GM12878 (cell line): ENCODE results near the gene CMTM4. TPM values are rescaled to one million over a fixed set of nuclear protein-coding genes. Genes with fewer than 3 reads are reported as not detected.

Experiments
- ATAC-seq: fragments of 200-7000 bp; cut with Tn5 transposase; 3 replicates; pipeline ENCODE4 v1.9.1; 2020; ENCODE audit warnings: mild to moderate bottlenecking, moderate library complexity
- BruUV-seq: library from RNA; stranded (reverse); fragments of 400-500 nt; replicated peaks from 2 replicates; lab custom pipeline; 2021; lab: Mats Ljungman, UMichigan
- CTCF ChIA-PET: fragments of 300-600 bp; sonication (Branson Sonifier 250); formaldehyde crosslinking; extraction: SDS; loops from one replicate; lab custom pipeline; 2021; ENCODE audit warnings: inconsistent platforms; lab: Yijun Ruan, JAX
- POLR2A ChIA-PET: fragments of 350-600 bp; formaldehyde crosslinking; extraction: SDS; loops from one replicate; lab custom pipeline; 2021; ENCODE audit warnings: inconsistent platforms; lab: Charles Lee
- RAD21 ChIA-PET: fragments of 300-600 bp; sonication (Branson Sonifier 250); formaldehyde crosslinking; loops from one replicate; lab custom pipeline; 2023; ENCODE audit warnings: antibody characterized with exemption; ENCODE audit not compliant: unreplicated experiment; lab: Charles Lee
- SMC1A ChIA-PET: fragments of 300-600 bp; sonication (Branson Sonifier 250); formaldehyde crosslinking; loops from one replicate; lab custom pipeline; 2023; ENCODE audit not compliant: unreplicated experiment, uncharacterized antibody; lab: Charles Lee
- DNase-seq: peaks from one replicate; pipeline ENCODE4 v3.0.0-alpha.2; 2011; ENCODE audit warnings: low read depth, low spot score
- FAIRE-seq: peaks from 3 replicates; lab custom pipeline; 2011; peaks lifted over from hg19 to GRCh38; lab: Jason Lieb, UNC
- H2AFZ ChIP-seq: 2 replicates; pipeline ENCODE4 v1.6.0; 2011; ENCODE audit warnings: low read depth, low read length, control low read depth; ENCODE audit not compliant: control insufficient read depth
- H3K27ac ChIP-seq: 2 replicates; pipeline ENCODE4 v1.5.1; 2011; ENCODE audit warnings: control low read depth; ENCODE audit not compliant: control insufficient read depth, insufficient read depth
- H3K27me3 ChIP-seq, 2 experiments: replicated peaks in 1 of 2; 2 replicates each; pipeline versions ENCODE4 v1.6.0 to v1.6.1; 2011; ENCODE audit warnings: low read length in 1 of 2; ENCODE audit not compliant: control insufficient read depth in 2 of 2, insufficient read depth in 2 of 2
- H3K36me3 ChIP-seq, 2 experiments: 2 replicates each; pipeline ENCODE4 v1.5.1; 2011; ENCODE audit warnings: low read length in 1 of 2; ENCODE audit not compliant: control insufficient read depth in 2 of 2, insufficient read depth in 2 of 2
- H3K4me1 ChIP-seq: 2 replicates; pipeline ENCODE4 v1.6.1; 2011; ENCODE audit warnings: mild to moderate bottlenecking, low read length, moderate library complexity, mixed read lengths; ENCODE audit not compliant: control insufficient read depth, insufficient read depth
- H3K4me2 ChIP-seq: 2 replicates; pipeline ENCODE4 v1.6.0; 2011; ENCODE audit warnings: control low read depth; ENCODE audit not compliant: control insufficient read depth, insufficient read depth
- H3K4me3 ChIP-seq: fragments of 200-600 bp; sonication (generic); 2 replicates; pipeline ENCODE4 v1.5.1; 2016
- H3K79me2 ChIP-seq: 2 replicates; pipeline ENCODE4 v1.6.0; 2011; ENCODE audit warnings: low read length; ENCODE audit not compliant: control insufficient read depth, insufficient read depth
- H3K9ac ChIP-seq: 2 replicates; pipeline ENCODE4 v1.8.0; 2011; ENCODE audit warnings: low read length, control low read depth, mixed read lengths; ENCODE audit not compliant: control insufficient read depth, insufficient read depth
- H3K9me3 ChIP-seq: replicated peaks from 3 replicates; pipeline ENCODE4 v1.5.1; 2011; ENCODE audit warnings: mild to moderate bottlenecking, low read length; ENCODE audit not compliant: control insufficient read depth, insufficient read depth
- H4K20me1 ChIP-seq: 2 replicates; pipeline ENCODE4 v1.6.0; 2011; ENCODE audit not compliant: control insufficient read depth, insufficient read depth
- BMI1 ChIP-seq: fragments of 450-650 bp; IDR thresholded peaks from 2 replicates; pipeline ENCODE4 v1.6.1; 2016; ENCODE audit warnings: mild to moderate bottlenecking, moderate library complexity, borderline replicate concordance
- CHD2 ChIP-seq: IDR thresholded peaks from 2 replicates; pipeline ENCODE4 v1.6.1; 2011; ENCODE audit warnings: low read depth, low read length, improper control_type of control experiment, borderline replicate concordance
- CHD4 ChIP-seq: fragments of 200-600 bp; sonication (generic); IDR thresholded peaks from 2 replicates; pipeline ENCODE4 v1.6.1; 2016; ENCODE audit warnings: mild to moderate bottlenecking
- NFYB ChIP-seq: IDR thresholded peaks from 2 replicates; pipeline ENCODE4 v1.6.1; 2011; ENCODE audit warnings: low read depth, mild to moderate bottlenecking, low read length, improper control_type of control experiment, moderate library complexity; ENCODE audit not compliant: insufficient read depth
- NR2C1 ChIP-seq: fragments of 450-650 bp; IDR thresholded peaks from 2 replicates; pipeline ENCODE4 v1.6.1; 2017; ENCODE audit warnings: antibody characterized with exemption, mild to moderate bottlenecking, moderate library complexity
- PAX8 ChIP-seq: fragments of 450-650 bp; IDR thresholded peaks from 2 replicates; pipeline ENCODE4 v1.6.1; 2017; ENCODE audit warnings: mild to moderate bottlenecking, moderate library complexity
- POLR2A ChIP-seq: IDR thresholded peaks from 2 replicates; pipeline ENCODE4 v1.6.1; 2011; ENCODE audit warnings: low read depth, mild to moderate bottlenecking, low read length
- POU2F2 ChIP-seq: IDR thresholded peaks from 3 replicates; pipeline ENCODE4 v1.6.1; 2011; ENCODE audit warnings: low read depth, mild to moderate bottlenecking, low read length, borderline replicate concordance
- RB1 ChIP-seq: fragments of 450-650 bp; formaldehyde crosslinking; IDR thresholded peaks from 2 replicates; pipeline ENCODE4 v1.6.1; 2017; ENCODE audit warnings: mild to moderate bottlenecking, borderline replicate concordance
- RELA ChIP-seq: fragments of 450-650 bp; IDR thresholded peaks from 2 replicates; pipeline ENCODE4 v1.8.0; 2014; ENCODE audit warnings: borderline replicate concordance; ENCODE audit not compliant: partially characterized antibody
- SREBF2 ChIP-seq: IDR thresholded peaks from 2 replicates; pipeline ENCODE4 v1.6.1; 2012; ENCODE audit warnings: mild to moderate bottlenecking, low read length
- WGBS: methylation state at CpG from one replicate; pipeline ENCODE4 v1.1.6; 2016; ENCODE audit warnings: low lambda C conversion rate; ENCODE audit not compliant: insufficient replicate concordance, insufficient coverage; ENCODE audit errors: missing lambda C conversion rate; 5-methylcytosine and 5-hydroxymethylcytosine counted together
- in situ Hi-C: fragments of 300-500 bp; cut with MboI; formaldehyde crosslinking; loops from 9 replicates; pipeline ENCODE4 v1.14.3; 2018; ENCODE audit warnings: mixed read lengths
- intact Hi-C: fragments of 100-400 bp; cut with micrococcal nuclease; formaldehyde crosslinking; loops from one replicate; pipeline ENCODE4 v1.14.2; 2022; ENCODE audit not compliant: unreplicated experiment
- polyA plus RNA-seq, 11 experiments: library from polyadenylated mRNA; depleted of rRNA in 4 of 11; unstranded in 6 of 11; stranded (reverse) in 5 of 11; fragments of >200 nt; fragmentation: Nextera tagmentation in 4 of 11; fragmentation: Illumina TruSeq in 1 of 11; extraction: Ambion mirVana in 4 of 11; extraction: Trizol in 1 of 11; gene quantifications; 1 replicate in 1 of 11; 2 replicates in 10 of 11; pipeline versions ENCODE4 v1.2.1 to v1.2.3, GENCODE V29; 2011 to 2016; ENCODE audit warnings: inconsistent platforms in 2 of 11, missing spikeins in 2 of 11, low read depth in 1 of 11
- total RNA-seq, 4 experiments: library from RNA; depleted of rRNA in 3 of 4; stranded (reverse); fragments of >200 nt in 3 of 4; fragmentation: Illumina TruSeq in 1 of 4; extraction: Trizol in 1 of 4; gene quantifications; 2 replicates each; pipeline versions ENCODE4 v1.2.1 to v1.2.3, GENCODE V29; 2013 to 2021
- TF ChIP-seq, protein P1 (sequence below), 3 experiments: IDR thresholded peaks in 2 of 3; conservative IDR thresholded peaks in 1 of 3; 2 replicates each; pipeline ENCODE4 v1.5.1; 2011; ENCODE audit warnings: low read depth in 3 of 3, low read length in 3 of 3, mild to moderate bottlenecking in 3 of 3, control low read depth in 2 of 3, moderate library complexity in 2 of 3, inconsistent platforms in 1 of 3, mixed read lengths in 1 of 3; ENCODE audit not compliant: control insufficient read depth in 2 of 3, insufficient read depth in 1 of 3; ENCODE audit errors: extremely low read depth in 1 of 3
- TF ChIP-seq, protein P2 (sequence below): IDR thresholded peaks from 2 replicates; pipeline ENCODE4 v1.6.1; 2012; ENCODE audit warnings: improper control_type of control experiment, low read depth, low read length; ENCODE audit not compliant: insufficient replicate concordance
- TF ChIP-seq, protein P3 (sequence below): IDR thresholded peaks from 2 replicates; pipeline ENCODE4 v1.6.1; 2012; ENCODE audit warnings: low read length, inconsistent platforms

The CMTM4 gene
- total and polyA plus RNA-seq, 10 of the 15 experiments (the other 5 are each of a cell fraction or from before 2014, with no cell fraction given): 0.02 to 0.43 (median 0.15) TPM; not detected in 2

DNA sequence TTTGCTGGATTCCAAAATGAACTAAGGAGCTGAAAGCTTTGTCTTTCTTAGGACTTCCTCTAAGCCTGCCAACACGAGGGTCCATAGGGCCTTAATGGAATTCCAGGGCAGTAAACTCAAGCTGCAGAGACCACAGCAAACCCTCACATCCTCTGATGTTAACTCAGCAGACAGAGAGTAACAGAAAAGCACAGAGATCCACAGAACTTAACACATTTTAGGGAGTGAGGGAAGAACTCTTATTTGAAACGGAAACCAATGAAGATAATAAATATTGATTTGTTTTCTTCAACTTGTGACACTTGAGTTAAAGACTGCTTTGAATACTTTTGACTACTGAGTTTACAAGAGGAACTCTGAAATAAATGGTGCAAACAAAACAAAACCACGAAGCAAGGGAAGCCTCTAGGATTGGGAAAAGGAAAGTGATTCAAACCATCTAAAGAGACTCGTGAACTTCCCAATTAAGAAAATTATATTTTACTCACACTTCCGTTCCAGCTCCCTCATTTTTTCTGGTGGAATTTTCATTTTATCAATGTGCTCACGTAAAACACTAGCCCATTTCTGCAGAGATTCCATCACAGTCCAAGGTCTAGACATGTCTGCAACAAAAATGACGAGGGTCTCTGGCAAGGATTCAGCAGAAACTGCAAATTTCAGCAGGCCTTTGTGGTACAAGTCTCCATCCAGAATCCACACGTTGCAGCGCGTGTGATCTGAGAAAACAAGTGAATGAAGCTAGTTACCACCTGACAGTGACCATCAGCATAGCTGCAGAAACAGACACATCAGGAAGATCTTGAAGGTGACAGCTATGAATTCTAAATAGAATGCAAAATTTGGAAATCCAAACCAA lies 45.6 kb upstream of the CMTM4 start:
- Histone ChIP-seq H3K9me3 (no peaks in the 10 kb centered on the region), H4K20me1 (no peaks in the 10 kb centered on the region), H3K27ac (no peak overlapping the region), H3K36me3 (peaks cover 14 to 26% of the 10 kb centered on the region in 2 experiments), H3K9ac (no peak overlapping the region), H3K4me1 (peaks cover 3% of the 10 kb centered on the region), H3K4me3 (no peak overlapping the region), H2AFZ (no peak overlapping the region), H3K27me3 (no peaks in the 10 kb centered on the region), H3K79me2 (peaks cover 8% of the 10 kb centered on the region), H3K4me2 (no peak overlapping the region)
- FAIRE-seq: peak; percentile 56
- TF ChIP-seq RELA: no peak
- no peak for TF ChIP-seq PAX8
- TF ChIP-seq, protein P1, sequence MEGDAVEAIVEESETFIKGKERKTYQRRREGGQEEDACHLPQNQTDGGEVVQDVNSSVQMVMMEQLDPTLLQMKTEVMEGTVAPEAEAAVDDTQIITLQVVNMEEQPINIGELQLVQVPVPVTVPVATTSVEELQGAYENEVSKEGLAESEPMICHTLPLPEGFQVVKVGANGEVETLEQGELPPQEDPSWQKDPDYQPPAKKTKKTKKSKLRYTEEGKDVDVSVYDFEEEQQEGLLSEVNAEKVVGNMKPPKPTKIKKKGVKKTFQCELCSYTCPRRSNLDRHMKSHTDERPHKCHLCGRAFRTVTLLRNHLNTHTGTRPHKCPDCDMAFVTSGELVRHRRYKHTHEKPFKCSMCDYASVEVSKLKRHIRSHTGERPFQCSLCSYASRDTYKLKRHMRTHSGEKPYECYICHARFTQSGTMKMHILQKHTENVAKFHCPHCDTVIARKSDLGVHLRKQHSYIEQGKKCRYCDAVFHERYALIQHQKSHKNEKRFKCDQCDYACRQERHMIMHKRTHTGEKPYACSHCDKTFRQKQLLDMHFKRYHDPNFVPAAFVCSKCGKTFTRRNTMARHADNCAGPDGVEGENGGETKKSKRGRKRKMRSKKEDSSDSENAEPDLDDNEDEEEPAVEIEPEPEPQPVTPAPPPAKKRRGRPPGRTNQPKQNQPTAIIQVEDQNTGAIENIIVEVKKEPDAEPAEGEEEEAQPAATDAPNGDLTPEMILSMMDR (IDR thresholded peaks at IDR 0.05 in 2 of 3, conservative IDR thresholded peaks at IDR 0.05 in 1 of 3; ENCODE audit: control insufficient read depth in 2 of 3, extremely low read depth in 1 of 3, insufficient read depth in 1 of 3, low read depth in 3 of 3, low read length in 3 of 3): no peak
- TF ChIP-seq, protein P2, sequence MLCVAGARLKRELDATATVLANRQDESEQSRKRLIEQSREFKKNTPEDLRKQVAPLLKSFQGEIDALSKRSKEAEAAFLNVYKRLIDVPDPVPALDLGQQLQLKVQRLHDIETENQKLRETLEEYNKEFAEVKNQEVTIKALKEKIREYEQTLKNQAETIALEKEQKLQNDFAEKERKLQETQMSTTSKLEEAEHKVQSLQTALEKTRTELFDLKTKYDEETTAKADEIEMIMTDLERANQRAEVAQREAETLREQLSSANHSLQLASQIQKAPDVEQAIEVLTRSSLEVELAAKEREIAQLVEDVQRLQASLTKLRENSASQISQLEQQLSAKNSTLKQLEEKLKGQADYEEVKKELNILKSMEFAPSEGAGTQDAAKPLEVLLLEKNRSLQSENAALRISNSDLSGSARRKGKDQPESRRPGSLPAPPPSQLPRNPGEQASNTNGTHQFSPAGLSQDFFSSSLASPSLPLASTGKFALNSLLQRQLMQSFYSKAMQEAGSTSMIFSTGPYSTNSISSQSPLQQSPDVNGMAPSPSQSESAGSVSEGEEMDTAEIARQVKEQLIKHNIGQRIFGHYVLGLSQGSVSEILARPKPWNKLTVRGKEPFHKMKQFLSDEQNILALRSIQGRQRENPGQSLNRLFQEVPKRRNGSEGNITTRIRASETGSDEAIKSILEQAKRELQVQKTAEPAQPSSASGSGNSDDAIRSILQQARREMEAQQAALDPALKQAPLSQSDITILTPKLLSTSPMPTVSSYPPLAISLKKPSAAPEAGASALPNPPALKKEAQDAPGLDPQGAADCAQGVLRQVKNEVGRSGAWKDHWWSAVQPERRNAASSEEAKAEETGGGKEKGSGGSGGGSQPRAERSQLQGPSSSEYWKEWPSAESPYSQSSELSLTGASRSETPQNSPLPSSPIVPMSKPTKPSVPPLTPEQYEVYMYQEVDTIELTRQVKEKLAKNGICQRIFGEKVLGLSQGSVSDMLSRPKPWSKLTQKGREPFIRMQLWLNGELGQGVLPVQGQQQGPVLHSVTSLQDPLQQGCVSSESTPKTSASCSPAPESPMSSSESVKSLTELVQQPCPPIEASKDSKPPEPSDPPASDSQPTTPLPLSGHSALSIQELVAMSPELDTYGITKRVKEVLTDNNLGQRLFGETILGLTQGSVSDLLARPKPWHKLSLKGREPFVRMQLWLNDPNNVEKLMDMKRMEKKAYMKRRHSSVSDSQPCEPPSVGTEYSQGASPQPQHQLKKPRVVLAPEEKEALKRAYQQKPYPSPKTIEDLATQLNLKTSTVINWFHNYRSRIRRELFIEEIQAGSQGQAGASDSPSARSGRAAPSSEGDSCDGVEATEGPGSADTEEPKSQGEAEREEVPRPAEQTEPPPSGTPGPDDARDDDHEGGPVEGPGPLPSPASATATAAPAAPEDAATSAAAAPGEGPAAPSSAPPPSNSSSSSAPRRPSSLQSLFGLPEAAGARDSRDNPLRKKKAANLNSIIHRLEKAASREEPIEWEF: no peak
- TF ChIP-seq NR2C1: no peak
- no peak for TF ChIP-seq BMI1
- TF ChIP-seq RB1: no peak
- TF ChIP-seq POU2F2: no peak
- no peak for TF ChIP-seq CHD4
- no peak for TF ChIP-seq CHD2
- TF ChIP-seq, protein P3, sequence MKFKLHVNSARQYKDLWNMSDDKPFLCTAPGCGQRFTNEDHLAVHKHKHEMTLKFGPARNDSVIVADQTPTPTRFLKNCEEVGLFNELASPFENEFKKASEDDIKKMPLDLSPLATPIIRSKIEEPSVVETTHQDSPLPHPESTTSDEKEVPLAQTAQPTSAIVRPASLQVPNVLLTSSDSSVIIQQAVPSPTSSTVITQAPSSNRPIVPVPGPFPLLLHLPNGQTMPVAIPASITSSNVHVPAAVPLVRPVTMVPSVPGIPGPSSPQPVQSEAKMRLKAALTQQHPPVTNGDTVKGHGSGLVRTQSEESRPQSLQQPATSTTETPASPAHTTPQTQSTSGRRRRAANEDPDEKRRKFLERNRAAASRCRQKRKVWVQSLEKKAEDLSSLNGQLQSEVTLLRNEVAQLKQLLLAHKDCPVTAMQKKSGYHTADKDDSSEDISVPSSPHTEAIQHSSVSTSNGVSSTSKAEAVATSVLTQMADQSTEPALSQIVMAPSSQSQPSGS: no peak
- no peak for TF ChIP-seq NFYB
- no peak for TF ChIP-seq SREBF2
- TF ChIP-seq POLR2A: no peak
- no peak for ATAC-seq
- ChIA-PET SMC1A (interaction anchor here (1.3 kb wide), 1 partner anchor 14 kb away, joined by 3 read pairs; no protein-coding TSS in a partner anchor), RAD21 (interaction anchor here (0.7 to 1.2 kb wide), 2 partner anchors 132 to 231 kb away, joined by 4 read pairs; no protein-coding TSS in a partner anchor), CTCF (interaction anchor here (0.9 to 8.5 kb wide), 11 partner anchors 9 to 126 kb away, joined by 3 to 76 read pairs (median 4); partner anchors contain the start of genes DYNC1LI2 and NAE1), POLR2A (interaction anchor here (0.6 to 1.1 kb wide), 3 partner anchors 11 to 144 kb away, joined by 3 to 4 read pairs (median 3); no protein-coding TSS in a partner anchor)
- WGBS: 91% methylated on average over 10 of the region's 10 CpGs
- no peak for DNase-seq
- in situ Hi-C loops (no loop called here), intact Hi-C loops (no loop called here)
- BruUV-seq: no TSS peak
